ENCODE data around the gene USP35. TPM values are rescaled to one million over a fixed set of nuclear protein-coding genes. Genes with fewer than 3 reads are reported as not detected.

Gene USP35
- total RNA-seq, 1 experiment from 2014 or later: 5.9 TPM

DNA sequence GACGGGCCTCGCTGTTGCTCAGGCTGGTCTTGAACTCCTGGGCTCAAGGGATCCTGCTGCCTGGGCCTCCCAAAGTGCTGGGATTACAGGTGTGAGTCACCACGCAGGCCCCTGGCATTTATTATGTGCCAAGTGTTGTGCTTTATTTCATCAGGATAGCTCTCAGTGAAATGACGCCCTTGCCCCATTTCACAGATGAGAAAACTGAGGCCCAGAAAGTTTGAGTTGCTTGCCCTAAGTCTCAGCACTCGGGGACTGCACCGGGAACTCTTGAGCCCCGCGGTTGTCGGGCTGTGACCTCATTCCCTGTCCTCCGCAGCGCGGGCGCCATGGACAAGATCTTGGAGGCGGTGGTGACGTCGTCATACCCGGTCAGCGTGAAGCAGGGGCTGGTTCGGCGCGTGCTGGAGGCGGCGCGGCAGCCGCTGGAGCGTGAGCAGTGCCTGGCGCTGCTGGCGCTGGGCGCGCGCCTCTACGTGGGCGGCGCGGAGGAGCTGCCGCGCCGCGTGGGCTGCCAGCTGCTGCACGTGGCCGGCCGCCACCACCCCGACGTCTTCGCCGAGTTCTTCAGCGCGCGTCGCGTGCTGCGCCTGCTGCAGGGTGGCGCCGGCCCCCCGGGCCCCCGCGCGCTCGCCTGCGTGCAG, 7.3 kb downstream of the USP35 start:
- DNase-seq (ENCODE audit: low read depth): no peak

DNA sequence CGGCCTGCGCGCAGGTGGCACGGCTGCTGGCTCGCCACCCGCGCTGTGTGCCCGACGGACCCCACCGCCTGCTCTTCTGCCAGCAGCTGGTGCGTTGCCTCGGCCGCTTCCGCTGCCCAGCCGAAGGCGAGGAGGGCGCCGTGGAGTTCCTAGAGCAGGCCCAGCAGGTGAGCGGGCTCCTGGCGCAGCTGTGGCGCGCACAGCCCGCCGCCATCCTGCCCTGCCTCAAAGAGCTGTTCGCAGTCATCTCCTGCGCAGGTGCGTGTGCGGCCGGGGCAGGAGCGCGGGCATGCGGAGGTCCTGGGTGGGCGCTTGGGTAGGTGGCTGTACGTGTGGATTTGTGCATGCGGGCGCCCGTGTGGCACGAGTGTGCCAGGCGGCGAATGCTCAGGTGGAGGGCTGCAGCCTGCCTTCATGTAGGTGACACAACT, 8.0 kb downstream of the USP35 start:
- DNase-seq (ENCODE audit: low read depth): no peak

DNA sequence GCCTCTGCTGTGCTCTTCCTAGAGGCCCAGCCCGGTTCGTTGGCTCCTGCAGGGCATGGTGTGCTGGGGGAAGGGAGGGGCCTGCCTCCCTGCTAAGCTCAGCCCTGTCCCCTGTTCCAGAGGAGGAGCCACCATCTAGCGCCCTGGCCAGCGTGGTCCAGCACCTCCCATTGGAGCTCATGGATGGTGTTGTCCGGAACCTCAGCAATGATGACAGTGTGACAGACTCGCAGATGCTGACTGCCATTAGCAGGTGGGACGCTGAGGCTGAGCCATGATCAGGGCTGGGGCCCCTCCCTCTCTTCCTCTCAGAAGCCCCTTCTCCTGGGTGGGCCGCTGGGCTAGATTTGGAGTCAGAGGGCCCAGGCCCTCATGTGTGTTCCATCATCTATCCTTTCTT, 9.1 kb downstream of the USP35 start:
- DNase-seq (ENCODE audit: low read depth): no peak

DNA sequence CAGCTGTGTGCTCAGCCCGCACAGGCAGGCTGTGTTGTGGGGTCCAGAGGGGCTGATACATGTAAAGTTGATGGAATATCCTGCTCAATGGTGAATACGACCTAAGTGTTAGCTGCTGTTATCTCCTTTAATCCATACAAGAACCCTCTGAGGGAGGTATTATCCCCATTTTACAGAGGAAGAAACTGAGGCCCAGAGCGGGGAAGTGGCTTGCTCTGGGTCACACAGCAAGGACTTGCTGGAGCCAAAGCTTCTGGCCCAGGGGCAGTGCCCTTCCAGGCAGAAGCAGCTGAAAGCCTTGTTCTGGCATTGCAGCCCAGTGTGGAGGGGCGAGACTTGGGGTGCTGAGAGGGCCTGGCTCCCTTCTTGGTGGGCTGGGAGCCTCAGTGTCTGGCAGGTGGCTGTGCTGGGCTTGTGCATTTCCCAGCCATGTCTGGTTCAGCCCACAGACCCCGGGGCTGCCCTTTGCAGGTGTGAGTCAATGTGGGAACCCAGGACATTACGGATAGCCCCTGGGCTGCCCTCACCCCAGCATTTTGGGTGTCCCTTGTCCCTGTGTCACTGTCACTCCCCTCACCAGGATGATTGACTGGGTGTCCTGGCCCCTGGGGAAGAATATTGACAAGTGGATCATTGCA, 10.4 kb downstream of the USP35 start:
- DNase-seq (ENCODE audit: low read depth): no peak

DNA sequence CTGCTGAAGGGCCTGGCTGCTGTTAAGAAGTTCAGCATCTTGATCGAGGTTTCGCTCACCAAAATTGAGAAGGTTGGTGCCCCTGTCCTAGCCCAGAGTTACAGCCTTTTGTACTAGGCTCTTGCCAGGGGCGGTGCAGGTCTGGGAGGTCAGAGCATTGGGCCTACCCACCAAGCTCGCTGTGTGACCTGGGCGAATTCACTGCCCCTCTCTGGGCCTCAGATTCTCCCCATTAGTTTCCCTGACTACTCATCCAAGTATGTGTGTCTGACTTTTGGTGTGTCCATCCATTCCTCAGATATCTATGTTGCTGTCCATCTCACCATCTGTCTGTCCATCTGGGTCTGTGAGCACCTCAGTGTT, 10.9 kb downstream of the USP35 start:
- DNase-seq (ENCODE audit: low read depth): no peak

DNA sequence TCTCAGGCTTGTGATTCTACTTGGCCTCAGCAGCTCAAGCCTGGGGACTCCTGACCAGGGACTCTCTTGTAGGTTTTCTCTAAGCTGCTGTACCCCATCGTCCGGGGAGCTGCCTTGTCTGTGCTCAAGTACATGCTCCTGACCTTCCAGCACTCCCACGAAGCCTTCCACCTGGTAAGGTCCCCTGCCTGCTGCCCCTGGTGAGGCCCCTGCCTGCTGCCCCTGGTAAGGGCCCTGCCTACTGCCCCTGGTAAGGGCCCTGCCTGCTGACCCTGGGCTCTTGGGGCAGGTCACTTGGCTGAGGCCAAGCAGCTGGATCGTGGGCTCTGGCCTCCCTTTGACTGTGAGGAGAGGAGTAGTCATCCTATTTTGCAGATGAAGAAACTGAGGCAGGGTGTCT, 11.3 kb downstream of the USP35 start:
- DNase-seq (ENCODE audit: low read depth): no peak

DNA sequence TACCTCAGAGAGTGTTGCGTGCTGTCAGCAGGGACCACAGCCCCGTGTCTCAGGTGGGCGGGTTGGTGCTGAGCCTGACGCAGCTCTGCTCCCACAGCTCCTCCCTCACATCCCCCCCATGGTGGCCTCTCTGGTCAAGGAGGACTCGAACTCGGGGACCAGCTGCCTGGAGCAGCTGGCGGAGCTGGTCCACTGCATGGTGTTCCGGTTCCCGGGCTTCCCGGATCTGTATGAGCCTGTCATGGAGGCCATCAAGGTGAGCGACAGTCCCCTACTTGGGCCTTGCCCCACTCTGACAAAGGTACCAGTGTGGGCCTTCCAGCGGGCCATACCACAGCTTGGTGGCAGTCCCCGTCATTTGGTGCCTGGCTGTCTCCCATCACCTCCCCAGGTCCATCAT, 11.8 kb downstream of the USP35 start:
- no peak for DNase-seq (ENCODE audit: low read depth)

DNA sequence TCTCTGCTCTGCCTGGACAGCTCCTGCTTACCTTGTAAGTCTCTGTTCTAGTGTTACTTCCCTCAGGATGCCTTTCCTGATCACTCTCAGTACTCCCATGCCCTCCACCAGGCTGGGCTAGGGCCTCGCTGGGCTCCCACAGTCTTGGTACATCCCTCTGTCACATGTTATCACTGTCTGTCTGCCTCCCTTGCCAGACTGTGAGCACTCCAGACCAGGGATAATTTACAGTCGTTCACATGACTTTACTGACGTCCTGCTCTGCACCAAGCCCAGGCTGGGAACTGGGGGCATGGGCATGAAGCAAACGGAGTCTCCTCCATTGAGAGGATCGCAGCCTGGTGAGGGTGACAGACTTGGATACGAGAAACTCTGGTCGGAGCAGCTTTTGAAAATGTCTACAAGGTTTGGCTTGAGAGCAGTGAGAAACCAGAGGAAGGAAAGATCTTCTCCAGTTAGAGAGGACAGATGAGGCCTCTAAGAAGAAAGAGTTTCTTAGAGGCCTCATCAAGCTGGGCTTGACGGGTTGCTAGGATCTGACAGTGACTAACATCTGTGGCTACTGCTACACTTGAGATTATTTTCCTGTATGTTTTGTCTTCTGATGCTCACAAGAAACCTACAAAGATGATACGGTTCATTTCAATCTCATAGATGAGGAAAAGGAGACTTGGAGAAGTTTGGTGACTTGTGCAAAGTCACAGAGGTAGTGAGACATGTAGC, 12.5 kb downstream of the USP35 start:
- no peak for DNase-seq (ENCODE audit: low read depth)

DNA sequence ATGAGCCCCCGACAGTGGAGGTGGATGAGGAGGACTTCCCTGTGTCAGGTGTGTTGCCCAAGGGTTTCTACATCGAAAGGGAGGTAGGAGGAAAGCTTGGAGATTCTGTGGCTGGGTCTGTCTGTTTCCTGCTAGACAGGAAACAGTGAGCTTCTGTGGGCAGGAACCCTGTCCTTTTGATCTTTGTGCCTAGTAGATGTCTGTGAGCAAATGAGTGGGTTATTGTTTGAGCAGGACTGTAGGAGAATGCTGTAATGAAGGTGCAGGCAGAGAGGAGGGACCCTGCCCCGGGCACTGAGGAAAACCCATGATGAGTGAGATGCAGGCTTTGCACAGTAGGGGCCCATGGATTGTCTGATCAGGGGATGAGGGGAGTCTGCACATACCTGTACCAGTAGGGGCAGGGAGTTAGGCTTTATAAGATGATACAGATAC, 14.0 kb downstream of the USP35 start:
- DNase-seq (ENCODE audit: low read depth): peak; percentile 32

DNA sequence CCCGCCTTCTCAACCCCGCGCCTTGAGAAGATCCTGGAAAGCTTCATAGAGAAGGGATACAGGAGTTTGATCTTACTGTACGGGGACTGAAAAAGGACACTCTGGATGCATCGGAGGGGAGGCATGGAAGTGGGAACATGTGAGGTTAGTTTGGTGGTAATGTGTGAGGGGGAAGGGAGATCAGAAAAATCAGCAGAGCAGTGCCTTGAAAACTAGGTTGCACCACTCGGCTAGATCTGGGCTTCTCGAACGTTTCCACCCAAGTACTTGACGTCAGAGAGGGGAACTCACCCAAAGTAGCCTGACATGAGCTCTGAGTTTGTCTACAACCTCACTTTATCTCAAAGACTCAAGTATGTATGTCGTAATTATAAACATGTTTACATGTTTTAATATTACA, 14.5 kb downstream of the USP35 start:
- no peak for DNase-seq (ENCODE audit: low read depth)

DNA sequence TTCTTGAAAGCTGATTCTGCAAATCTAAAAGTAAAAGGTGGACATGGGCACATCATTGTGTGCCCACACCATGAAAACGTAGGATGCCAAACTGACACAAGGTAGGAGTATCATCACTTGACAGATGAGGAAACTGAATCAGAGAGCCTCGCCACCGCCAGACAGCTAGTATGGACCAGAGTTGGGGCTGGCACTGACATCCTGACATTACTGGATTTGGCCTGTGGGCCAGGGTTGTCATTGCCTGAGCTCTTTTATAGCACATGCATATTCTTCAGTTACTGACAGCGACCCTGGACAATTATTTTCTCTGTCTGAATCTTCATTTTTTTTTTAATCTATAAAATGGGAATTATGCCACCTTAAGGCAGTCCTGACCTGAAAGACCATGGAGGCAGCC, 16.5 kb downstream of the USP35 start:
- no peak for DNase-seq (ENCODE audit: low read depth)

DNA sequence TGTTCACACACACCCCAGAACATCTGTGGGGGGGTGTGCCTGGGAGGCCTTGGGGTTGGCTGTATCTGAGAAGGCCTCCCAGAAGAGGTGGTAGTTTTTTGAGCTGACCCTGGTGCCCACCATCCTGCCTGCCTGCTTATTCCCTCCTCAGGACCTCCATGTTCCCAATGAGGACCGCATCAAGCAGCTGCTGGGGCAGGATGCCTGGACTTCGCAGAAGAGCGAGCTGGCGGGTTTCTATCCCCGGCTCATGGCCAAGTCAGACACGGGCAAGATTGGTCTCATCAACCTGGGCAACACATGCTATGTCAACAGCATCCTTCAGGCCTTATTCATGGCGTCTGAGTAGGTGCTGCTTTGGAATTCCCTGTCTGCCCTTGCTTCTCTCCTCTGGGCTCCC, 17.0 kb downstream of the USP35 start:
- DNase-seq (ENCODE audit: low read depth): no peak

DNA sequence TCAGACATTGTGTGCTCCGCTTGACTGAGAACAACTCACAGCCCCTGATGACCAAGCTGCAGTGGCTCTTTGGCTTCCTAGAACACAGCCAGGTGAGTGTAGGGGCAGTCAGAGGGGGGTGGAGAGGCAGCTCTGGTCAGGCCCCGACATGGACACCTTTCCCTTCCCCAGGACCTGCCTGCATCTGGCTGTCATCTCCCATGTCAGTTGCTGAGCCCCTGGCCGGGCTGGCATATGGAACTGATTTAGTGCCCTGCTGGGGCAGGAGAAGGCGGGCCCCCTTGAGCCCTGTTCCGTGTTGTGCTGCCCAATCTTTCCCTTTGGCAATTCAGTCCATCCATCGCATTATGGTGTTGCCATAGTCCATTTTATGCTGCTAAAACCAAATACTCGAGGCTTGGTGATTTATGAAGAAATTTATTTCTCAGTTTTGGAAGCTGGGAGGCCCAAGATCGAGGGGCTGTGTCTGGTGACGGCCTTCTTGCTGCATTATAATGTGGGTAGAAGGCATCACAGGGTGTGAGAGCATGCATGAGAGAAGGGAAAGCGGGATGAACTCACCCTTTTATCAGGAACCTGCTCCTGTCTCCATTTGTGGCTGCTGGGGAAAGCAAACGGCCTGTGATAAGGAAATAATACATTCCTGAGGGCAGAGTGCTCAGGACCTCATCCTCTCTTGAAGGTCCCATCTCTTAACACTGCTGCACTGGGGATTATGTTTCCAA, 19.0 kb downstream of the USP35 start:
- DNase-seq (ENCODE audit: low read depth): no peak

DNA sequence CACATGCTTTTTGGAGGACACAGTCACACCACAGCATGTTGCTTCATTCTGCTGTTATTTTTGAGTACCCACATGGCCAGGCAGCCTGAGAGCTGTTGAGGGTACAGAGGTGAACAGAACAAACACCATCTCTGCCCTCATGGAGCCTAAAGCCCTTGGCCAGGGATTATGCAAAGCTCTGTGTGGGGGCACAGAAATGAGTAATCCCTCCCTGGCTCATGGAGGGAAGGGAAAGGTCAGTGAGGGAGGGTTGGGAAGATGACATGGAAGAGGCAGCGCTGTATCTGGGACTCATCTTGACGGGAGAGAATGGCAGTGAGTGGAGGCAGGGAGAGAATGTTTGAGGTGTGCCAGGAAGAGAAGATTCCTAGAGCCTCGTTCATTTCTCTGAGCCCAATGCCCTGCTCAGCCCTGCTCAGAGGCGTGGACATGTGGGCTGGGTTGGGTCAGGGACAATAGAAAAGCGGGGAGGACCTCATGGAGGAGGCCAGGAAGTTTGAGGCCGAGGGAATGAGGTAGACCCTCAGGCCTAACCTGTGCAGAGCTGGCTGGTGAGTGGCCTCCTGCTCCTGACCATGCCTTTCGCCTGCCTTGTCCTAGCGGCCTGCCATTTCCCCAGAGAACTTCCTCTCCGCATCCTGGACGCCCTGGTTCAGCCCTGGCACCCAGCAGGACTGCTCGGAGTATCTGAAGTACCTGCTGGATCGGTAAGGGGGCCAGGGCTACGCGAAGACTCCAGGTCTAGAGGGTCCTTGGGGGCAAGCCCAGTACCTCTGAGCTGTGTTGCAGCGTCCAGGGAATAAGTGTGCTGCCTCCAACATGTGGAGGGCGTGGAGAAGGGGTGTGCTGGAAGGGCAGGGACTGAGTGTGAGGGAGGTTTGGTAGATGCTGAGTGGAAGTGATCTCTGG, 19.8 kb downstream of the USP35 start:
- DNase-seq (ENCODE audit: low read depth): no peak

DNA sequence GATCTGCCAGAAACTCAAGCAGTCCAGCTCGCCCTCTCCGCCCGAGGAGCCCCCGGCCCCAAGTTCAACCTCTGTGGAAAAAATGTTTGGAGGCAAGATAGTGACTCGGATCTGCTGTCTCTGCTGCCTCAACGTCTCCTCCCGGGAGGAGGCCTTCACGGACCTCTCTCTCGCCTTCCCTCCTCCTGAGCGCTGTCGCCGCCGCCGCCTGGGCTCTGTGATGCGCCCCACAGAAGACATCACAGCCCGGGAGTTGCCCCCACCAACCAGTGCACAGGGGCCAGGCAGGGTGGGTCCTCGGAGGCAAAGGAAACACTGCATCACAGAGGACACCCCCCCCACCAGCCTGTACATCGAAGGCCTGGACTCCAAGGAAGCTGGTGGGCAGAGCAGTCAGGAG, 20.8 kb downstream of the USP35 start:
- no peak for DNase-seq (ENCODE audit: low read depth)

DNA sequence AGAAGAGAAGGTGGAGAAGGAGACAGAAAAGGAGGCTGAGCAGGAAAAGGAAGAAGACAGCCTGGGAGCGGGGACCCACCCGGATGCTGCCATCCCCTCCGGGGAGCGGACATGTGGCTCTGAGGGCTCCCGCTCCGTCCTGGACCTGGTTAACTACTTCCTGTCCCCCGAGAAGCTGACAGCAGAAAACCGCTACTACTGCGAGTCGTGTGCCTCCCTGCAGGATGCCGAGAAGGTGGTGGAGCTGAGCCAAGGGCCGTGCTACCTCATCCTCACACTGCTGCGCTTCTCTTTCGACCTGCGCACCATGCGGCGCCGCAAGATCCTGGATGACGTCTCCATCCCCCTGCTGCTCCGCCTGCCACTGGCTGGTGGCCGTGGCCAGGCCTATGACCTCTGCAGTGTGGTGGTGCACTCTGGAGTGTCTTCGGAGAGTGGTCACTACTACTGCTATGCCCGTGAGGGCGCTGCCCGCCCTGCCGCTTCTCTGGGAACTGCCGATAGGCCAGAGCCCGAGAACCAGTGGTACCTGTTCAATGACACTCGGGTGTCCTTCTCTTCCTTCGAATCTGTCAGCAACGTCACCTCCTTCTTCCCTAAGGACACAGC, 21.4 kb downstream of the USP35 start:
- DNase-seq (ENCODE audit: low read depth): no peak

DNA sequence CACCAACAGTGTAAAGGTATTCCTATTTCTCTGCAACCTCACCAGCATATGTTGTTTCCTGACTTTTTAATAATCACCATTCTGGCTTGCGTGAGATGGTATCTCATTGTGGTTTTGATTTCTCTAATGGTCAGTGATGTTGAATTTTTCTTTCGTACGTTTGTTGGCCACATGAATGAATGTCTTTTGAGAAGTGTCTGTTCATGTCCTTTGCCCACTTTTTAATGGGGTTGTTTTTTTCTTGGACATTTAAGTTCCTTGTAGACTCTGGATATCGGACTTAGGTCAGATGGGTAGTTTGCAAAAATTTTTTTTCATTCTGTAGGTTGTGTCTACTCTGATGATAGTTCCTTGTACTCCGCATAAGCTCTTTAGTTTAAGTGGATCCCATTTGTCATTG, 22.8 kb downstream of the USP35 start:
- no peak for DNase-seq (ENCODE audit: low read depth)

DNA sequence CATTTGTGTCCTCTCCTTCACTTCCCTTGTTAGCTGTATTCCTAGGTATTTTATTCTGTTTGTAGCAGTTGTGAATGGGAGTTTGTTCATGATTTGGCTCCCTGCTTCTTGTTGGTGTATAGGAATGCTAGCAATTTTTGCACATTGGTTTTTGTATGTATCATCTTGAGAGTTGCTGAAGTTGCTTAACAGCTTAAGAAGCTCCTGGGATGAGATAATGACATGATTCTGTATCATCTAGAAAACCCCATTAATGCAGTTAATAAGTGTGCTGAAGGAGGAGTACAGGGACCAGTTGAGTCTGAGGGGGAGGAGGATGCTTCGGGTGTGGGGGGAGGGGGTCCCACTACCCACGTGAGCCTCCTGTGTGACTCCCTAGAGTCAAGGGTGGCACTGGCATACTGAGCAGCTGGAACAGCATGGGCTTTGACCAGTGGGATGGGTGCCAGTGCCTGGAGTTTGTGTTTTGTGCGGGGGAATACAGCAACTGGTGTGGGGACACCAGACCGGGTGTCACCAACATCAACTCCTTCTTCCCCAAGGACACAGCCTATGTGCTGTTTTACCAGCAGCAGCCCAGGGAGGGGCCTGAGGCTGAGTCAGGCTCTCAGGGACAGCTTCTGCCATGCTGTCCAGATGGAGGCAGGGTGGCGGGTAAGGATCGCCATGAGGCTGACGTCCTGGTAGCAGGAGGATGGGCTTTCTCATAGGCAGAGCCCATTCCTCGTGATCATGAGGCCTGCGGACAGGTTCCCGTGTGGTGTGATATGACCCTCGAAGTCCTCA, 24.1 kb downstream of the USP35 start:
- no peak for DNase-seq (ENCODE audit: low read depth)

DNA sequence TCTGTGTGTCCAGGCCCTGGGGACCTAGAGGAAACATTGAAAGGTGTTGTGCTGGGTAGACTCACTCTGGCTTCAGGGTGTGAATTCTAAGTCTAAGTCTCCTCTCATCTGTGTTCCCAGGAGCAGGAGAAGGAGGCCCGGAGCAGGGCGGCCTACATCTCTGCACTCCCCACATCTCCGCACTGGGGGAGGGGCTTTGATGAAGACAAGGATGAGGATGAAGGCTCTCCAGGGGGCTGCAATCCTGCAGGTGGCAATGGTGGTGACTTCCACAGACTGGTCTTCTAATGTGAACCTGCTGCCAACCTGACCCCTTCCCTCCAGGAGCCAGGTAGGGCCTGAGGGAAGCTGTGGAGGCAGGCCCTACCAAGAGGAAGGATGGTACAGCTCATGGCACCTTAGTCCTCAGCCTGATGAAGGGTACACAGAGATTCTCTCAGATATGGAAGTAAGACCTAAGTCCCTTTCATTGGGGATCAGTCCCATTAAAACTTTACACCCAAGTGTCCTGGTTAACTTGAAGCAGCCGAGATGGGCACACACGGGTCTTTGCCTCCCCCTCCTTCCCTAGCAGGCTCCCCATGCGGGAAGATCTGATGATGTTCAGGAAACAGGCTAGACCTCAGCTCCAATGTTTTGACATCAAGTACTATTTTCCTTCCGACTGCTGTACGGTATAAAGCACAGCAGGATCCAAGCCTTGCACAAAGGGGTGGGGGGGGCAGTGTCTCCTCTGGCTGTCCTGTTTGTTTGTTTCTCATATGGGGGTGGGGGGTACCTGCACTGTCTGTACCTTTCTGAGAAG, 25.0 kb downstream of the USP35 start:
- no peak for DNase-seq (ENCODE audit: low read depth)

Data from HT1080 (cell line).